Measurements from ENCODE around the gene RRAS.

- TF ChIP-seq CTCF (IDR thresholded peaks at IDR 0.05; ENCODE audit: insufficient read depth, low read length, poor library complexity, severe bottlenecking) (no peak), EZH2phosphoT487 (conservative IDR thresholded peaks at IDR 0.05; ENCODE audit: low read length) (no peak)
Measured at GRCh38 chr19:49685845-49686332, 45.9 kb upstream of the RRAS start.

Data from SU-DHL-6 (cell line).